GM19025 (cell line): ENCODE results near the gene EPS8L1.
"Not testable (repeated sequence)": the region's sequence is repeated elsewhere in the genome, so short reads cannot be mapped to it uniquely, and the experiment has no call there.

Source experiments
- ATAC-seq: cut with Tn5 transposase; IDR thresholded peaks from one replicate; pipeline ENCODE4 v1.9.1; 2021; ENCODE audit warnings: mild to moderate bottlenecking, low read depth, moderate library complexity; ENCODE audit not compliant: unreplicated experiment

Gene EPS8L1

DNA sequence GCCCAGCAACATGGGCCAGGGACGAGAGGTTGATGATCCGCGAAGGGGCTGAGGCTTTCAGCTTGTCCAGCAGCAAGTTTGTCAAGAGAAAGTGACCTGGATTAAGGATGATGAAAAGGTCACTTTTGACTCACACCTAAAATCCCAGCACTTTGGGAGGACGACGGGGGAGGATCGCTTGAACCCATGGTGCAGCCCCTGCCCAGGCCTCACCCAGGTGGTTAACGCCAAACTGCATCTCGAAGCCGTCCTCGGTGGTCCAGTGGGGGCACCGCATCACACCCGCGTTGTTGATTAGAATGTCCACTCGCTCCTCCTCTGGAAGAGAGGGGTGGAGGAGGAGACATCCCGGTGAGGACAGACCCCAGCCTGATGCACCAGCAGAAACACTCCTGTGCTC lies 27.2 kb upstream of the EPS8L1 start:
- ATAC-seq, result no peak

DNA sequence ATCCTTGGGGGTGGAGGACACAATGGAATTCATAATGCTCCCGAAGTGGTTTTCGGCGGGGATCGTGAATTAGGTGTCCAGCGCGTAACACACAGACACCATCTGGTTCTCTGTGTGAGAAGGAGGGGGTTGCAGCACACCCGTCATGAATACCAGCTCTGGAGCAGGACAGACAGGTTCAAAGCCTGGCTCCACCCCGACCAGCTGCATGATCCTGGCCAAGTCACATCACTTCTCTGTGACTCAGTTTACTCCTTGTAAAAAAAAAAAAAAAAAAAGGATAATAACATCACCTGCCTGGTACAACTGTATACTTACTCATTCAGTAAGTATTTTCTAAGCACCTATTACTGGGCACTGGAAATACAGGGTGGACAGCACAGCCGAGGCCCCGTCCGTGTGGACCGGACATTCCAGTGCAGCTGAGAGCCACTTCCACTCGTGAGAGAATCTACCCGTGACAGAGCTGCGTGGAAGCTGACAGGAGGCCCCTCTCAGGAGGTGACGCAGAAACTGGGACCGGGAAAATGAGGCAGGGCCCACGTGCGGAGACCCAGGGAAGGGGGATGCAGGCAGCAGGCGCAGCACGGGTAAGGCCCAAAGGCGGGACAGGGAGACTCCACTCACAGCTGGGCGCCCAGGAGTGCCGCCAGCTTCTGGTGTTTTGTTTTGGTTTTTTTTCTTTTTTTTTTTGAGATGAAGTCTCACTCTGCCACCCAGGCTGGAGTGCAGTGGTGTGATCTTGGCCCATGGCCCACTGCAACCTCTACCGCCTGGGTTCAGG lies 24.7 kb upstream of the EPS8L1 start:
- no peak for ATAC-seq

DNA sequence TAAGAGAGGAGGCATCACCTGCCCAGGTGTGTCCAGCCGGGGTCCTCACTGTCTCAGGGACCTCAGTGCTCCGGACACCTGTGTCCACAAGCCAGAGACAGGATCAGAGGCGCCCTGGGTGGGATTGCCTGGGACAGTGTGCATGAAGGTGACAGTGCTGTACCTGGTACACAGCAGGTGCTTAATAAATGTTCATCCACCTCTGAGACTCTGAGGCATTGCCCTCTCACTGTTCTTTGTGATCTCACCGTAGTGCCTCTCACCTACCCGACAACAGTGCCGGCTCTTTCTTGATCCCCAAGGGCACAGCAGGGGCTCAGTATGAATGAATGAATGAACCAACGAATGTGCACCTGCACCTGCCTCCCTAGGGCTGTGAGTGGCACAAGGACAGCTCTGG lies 21.9 kb upstream of the EPS8L1 start:
- no peak for ATAC-seq

DNA sequence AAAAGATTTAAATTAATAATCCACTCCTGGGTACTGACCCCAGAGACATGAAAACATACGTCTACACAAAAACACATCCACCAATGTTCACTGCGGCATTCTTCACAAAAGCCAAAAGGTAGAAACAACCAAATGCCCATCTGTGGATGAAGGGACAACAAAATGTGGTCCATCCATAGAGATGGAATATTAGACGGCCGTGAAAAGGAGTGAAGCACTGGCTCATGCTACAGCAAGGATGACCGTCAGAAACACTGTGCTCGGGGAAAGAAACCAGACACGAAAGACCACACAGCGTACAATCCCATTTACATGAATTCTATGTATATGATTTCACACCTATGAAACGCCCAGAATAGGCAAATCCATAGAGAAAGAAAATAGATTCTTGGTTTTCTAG lies 18.8 kb upstream of the EPS8L1 start:
- ATAC-seq, result no peak

DNA sequence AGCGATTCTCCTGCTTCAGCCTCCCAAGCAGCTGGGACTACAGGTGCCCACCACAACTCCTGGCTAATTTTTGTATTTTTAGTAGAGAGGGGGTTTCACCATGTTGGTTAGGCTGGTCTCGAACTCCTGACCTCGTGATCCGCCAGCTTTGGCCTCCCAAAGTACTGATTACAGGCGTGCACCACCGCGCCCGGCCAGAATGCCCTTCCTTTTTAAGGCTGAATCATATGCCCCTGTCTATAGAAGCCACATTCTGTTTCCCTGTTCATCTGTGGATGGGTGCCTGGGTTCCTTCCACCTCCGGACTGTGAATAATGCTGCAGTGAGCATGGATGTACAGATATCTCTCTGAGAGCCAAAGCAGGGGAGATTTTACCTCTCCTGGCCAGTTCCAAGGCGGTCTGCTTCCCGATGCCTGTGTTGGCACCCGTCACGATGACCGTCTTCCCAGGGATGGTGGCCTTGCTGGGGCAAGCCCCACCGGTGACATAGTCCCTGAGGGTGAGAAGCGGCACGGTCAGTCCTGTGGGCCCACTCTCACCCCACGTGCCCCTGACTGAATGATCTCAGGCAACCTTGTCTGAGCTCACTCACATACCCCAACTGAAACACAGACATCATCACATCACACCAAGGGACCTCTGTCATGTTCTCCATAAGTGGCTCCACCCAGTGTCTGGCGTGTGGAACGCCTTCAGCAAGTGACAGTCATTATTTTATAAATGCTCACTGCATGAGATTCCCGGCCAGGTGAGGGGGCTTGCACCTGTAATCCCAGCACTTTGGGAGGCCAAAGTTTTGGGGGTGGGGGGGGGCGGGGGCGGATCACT lies 16.7 kb upstream of the EPS8L1 start:
- no peak for ATAC-seq

DNA sequence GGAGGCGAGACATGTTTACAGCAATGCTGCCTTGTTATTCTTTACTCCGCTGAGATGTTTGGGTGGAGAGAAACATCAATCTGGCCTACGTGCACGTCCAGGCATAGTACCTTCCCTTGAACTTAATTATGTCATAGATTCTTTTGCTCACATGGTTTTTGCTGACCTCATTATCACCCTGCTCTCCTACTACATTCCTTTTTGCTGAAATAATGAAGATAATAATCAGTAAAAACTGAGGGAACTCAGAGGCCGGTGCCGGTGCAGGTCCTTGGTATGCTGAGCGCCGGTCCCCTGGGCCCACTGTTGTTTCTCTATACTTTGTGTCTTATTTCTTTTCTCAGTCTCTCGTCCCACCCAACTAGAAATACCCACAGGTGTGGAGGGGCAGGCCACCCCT lies 15.4 kb upstream of the EPS8L1 start:
- not testable (repeated sequence) for ATAC-seq

DNA sequence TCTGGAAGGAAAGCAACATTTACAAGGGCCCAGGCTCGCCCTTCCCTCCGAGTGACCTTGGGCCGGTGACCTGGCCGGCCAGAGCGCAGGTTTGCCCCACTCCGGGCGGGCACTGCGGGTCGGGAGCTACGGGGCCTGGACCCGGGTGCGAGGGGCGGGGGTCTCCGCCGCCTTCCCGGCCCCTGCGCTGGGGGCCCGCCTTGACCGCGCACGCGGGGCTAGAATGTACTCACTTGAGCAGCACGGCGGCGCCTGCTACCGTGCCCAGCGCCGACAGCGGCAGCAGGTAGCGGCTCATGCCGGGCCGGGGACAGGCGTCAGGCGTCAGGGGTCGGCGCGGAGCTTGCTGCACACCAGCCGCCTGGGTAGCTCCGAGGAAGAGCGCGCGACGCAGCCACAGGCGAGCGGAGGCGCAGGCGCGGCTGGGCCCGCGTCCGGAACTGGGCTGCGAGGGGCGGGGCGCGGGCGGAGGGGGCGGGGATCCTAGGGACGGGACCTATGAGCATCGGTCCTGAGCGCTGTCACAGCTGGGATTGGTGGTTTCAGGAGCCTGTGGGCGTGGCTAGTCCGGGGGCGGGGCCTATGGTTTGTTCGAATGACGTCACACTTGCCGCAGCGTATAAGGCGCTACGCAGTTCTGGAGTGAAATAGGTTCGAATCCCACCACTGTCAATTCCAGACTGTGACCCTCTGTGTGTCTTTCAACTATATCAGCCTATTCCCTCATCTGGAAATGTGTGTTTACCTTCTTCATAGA lies 12.8 kb upstream of the EPS8L1 start, which contains the start of gene RDH13:
TSS of gene RDH13 (minus strand) at position 414 of the 757 bp plus-strand sequence. CDS start at position 298, 116 bp downstream.
- ATAC-seq, result peak; percentile 95

DNA sequence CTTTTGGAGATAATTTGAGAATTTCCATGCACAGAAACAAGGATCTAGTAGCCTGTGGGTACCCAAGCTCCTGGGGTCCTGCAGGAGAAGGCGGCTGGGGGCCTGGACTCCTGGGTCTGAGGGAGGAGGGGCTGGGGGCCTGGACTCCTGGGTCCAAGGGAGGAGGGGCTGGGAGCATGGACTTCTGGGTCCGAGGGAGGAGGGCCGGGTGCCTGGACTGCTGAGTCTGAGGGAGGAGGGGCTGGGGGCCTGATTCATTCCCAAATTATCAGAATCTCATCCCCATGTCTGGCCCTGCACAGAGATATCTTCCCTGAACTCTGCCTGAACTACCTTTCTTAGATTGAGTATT lies 12.2 kb upstream of the EPS8L1 start:
- ATAC-seq, result no peak

DNA sequence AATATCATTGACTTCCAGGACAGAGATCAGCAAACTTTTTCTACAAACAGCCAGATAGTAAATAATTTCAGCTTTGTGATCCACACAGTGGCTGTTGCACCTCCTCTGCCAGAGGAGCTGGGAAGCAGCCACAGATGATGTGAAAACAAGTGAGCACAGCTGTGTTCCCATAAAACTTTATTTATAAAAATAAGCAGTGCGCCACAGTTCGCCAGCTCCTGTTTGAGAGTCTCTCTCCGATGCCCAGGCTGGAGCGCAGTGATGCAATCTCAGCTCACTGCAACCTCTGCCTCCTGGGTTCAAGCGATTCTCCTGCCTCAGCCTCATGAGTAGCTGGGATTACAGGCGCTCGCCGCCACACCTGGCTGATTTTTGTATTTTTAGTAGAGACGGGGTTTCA lies 10.2 kb upstream of the EPS8L1 start:
- not testable (repeated sequence) for ATAC-seq

DNA sequence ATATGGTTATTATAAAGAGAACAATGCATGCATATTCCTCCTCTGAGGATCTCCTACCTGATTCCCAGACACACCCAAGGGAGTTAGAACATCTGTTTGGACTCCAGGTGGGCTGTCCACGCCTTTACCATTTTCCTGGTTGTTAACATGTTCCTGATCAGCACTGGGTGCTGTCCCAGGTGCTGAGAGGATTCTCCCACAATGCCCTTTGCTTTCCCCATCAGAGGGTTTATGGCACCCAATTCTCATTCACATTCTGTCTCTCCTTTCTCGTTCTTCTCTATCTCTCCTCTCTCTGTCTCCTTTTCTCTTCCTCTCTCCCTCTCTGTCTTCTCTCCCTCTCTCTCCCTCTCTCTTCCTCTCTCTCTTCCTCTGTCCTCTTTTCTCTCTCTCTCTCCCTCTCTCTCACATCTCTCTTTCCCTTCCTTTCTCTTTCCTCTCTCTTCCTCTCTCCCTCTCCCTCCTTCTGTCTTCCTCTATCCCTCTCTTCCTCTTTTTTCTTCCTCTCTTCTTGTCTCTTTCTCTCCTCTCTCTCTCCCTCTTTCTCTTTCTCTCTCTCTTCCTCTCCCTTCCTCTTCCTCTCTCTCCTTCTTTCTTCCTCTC lies 9.5 kb upstream of the EPS8L1 start:
- no peak for ATAC-seq

DNA sequence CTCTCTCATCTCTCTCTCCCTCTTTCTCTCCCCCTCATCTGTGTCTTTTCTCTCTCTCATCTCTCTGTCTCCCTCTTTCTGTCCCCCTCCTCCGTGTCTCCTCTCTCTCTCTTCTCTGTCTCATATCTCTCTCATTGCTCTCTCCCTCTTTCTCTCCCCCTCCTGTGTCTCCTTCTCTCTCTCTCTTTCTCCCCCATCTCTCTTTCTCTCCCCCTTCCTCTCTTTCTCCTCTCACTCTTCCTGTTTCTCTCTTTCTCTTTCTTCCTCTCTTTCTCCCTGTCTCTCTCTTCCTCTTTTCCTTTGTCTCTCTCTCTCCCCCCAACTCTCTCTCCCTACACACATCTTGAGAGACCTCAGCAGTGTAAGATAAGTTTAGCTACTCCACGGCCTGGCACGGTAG lies 7.8 kb upstream of the EPS8L1 start:
- ATAC-seq, result no peak

DNA sequence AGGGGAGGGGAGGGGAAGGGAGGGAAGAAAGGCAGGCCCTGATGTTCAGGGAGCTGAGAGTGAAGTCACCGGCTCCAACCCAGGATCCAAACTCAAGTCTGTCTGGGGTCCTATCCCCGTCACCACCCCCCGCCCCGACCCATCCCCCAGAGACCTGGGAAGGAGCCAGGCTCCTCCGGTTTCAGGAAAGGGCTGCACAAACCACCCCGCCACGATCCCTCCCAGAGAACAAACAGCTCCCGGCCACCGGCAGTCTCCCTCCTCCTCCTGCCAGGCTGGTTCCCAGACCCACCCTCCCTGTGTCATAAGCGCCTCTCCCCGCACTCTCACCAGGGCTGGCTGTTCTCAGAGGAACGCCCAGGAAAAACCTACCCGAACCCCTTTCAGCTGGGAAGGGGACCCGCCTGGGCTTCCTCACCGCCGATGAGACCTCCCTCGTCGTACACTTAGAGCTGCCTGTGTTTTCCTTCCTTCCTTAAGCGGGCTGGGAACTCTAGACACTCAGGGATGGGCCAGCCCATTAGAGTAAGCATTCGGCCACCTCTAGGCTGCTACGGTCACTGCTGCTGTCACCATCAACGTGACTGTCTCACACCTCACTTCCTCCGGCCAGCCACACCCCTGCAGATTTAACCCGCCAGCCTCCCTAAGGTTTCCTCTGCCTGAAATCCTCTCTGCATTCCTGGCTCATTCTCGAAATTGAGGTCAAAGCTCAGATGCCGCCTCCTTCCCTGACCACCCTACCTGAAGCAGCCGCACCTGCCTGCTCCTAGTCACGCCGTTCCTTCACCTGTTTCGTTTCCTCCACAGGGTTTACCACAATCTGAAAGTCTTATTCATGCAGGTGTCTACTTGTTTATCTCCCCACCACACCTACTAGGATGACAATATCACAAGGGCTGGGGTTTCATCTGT lies 6.5 kb upstream of the EPS8L1 start:
- ATAC-seq, result no peak

DNA sequence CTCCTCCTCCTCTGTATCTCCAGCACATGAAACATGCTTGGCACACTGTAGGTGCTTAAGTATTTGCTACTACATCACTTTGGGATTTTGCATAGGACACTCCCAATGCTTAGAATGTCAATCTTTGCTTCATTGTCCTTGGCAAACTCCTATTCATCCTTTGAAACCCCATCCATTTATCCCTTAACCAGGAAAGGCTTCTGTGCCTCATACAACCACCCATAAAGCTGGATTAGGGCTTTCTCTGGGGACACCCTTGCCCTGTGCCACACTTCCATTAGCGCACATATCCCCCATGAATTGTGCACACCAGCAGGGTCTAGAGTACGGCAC lies 5.8 kb upstream of the EPS8L1 start:
- no peak for ATAC-seq

DNA sequence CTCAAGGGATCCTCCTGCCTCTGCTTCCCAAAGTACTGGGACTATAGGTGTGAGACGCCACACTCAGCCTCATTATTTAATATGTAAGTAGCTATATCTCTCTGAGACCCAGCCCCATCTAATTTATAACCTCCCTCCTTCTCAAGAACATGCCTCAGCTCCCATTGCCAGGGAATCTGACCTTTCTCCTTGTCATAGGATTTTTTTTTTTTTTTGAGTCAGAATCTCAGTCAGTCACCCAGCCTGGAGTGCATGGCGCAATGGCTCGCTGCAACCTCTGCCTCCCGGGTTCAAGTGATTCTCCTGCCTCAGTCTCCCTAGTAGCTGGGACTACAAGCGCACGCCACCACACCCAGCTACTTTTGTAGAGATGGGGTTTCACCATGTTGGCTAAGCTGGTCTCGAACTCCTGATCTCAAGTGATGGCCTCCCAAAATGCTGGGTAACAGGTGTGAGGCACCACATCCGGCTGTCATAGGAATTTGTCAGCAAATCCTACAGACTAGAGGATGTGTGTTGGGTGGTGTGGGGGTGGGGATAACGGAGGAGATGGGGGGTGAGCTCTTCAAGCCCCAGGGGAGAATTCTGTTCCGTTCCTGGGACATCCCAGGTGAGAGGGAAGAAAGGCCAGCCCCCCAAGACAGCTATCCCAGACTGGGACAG lies 5.1 kb upstream of the EPS8L1 start:
- ATAC-seq, result no peak

DNA sequence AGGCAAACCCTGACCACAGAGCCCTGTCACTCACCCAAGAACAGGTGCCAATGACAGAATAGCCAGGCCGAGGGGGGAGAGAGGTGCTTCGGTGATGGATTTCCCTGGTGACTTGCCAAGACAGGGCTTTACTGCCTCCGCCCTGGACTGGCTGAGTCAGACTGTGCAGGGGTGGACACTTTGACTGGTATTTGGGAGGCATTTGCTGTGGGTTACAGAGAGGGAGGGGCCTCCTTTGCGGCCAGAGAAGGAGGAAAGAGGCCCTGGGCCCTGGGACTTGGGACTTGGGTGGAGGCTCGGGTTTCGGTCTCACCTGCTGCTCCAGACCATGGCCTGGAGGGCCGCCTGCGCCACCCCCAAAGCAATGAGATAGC lies 4.6 kb upstream of the EPS8L1 start:
- no peak for ATAC-seq

DNA sequence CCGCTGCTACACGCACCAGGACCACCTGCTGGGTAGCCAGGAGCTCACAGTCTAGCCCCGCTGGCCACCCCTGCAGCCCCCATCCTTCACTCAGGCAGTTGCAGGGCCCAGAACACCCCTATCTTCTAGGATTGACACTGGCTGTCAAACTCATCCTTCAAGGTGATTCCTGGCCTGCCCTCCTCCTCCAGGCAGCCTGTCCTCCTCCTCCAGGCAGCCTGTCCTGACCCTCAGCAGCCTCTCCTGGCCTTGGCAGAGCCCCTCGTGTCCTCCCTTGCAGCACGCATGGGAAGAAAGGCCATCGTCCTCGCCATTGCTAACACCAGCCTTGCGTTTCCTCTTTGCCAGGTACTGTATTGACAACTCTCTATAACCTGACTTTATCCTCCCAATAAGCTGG lies 3.8 kb upstream of the EPS8L1 start:
- no peak for ATAC-seq

DNA sequence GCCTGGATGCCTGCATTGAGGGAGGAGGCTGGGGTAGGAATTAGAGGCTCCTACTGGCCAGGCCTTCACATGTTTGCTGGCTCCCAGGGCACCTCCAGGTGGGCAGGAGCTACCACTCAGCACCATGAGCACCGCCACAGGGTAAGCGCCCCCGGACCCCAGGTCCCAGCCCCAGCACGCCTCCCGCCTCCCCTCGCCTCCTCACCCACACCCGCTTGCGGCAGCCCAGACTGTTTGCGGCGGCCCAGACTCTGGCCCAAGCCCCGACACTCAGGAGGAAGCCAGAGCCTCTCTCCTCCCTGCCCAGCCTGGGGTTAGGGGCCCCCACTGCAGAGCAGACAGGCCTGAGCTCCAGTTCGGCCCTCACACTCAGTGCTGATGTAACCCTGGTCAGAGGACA lies 652 bp downstream of the EPS8L1 start:
- no peak for ATAC-seq

DNA sequence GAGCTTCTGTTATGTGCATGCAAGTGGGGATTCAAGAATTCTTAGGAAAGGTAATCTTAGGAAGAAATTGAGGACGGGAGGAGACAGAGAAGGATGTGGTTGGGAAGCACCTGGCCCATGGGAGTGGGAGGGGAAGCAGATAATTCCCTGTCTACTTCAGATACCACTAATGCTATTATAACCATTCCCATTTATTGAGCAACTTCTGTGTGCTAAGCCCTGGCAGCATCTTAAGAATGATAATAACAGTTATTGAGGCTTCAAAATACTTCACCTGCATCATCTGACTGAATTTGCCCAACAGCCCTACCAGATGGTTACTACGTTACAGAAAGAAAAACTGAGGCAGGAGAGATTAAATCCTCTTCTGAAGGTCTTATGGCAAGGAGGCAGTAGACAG lies 1.4 kb downstream of the EPS8L1 start:
- ATAC-seq, result no peak

DNA sequence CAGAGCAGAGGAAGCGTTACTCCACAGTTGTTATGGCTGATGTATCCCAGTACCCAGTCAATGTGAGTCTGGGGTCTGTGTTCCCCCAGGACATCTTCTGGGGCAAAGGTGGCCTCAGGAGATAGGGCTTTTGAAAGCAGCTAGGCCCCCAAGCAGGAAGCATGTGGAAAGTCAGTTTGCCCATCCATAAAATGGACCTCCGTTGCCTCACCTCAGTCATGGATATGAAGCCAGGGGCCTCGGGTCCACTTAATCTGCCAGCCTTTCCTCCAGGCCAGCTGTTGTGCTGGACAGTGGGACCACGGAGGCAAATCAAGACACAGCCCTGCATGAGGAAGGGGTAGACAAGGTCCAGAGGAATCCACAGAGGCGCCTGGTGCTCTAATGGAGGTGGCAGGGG lies 3.3 kb downstream of the EPS8L1 start:
- ATAC-seq, result no peak
